ENCODE measurements around the gene ITGA1.

ITGA1 gene

GRCh38 chr5:52778781-52779180 lies 8.9 kb upstream of the ITGA1 start:
- TF ChIP-seq ZFP3 (CRISPR knock-in tag; IDR thresholded peaks at IDR 0.05) (no peak), PPARA (CRISPR knock-in tag; IDR thresholded peaks at IDR 0.05; ENCODE audit: borderline replicate concordance) (no peak), TSHZ2 (CRISPR knock-in tag; IDR thresholded peaks at IDR 0.05) (no peak)
- no peak for ATAC-seq

GRCh38 chr5:52779213-52779612 lies 8.5 kb upstream of the ITGA1 start:
- TF ChIP-seq ESRRG (CRISPR knock-in tag; IDR thresholded peaks at IDR 0.05): no peak
- no peak for TF ChIP-seq TCF4 (CRISPR knock-in tag; IDR thresholded peaks at IDR 0.05; ENCODE audit: borderline replicate concordance)
- no peak for TF ChIP-seq ZFP30 (CRISPR knock-in tag; IDR thresholded peaks at IDR 0.05)
- no peak for TF ChIP-seq CSRNP3 (CRISPR knock-in tag; IDR thresholded peaks at IDR 0.05)
- no peak for TF ChIP-seq ARNTL (CRISPR knock-in tag; IDR thresholded peaks at IDR 0.05; ENCODE audit: borderline replicate concordance, low read depth)
- no peak for TF ChIP-seq SNAI2 (CRISPR knock-in tag; IDR thresholded peaks at IDR 0.05)
- no peak for TF ChIP-seq ISL1 (CRISPR knock-in tag; IDR thresholded peaks at IDR 0.05)
- TF ChIP-seq PATZ1 (CRISPR knock-in tag; IDR thresholded peaks at IDR 0.05; ENCODE audit: borderline replicate concordance): no peak
- no peak for TF ChIP-seq TSHZ2 (CRISPR knock-in tag; IDR thresholded peaks at IDR 0.05)
- TF ChIP-seq CSDC2 (CRISPR knock-in tag; IDR thresholded peaks at IDR 0.05): no peak
- TF ChIP-seq CREB5 (CRISPR knock-in tag; IDR thresholded peaks at IDR 0.05; ENCODE audit: low read depth): no peak
- no peak for TF ChIP-seq GLIS3 (CRISPR knock-in tag; IDR thresholded peaks at IDR 0.05)
- TF ChIP-seq OSR1 (CRISPR knock-in tag; IDR thresholded peaks at IDR 0.05): no peak
- TF ChIP-seq RARB (CRISPR knock-in tag; IDR thresholded peaks at IDR 0.05): no peak
- ATAC-seq: no peak

- ATAC-seq: no peak
- TF ChIP-seq PATZ1 (CRISPR knock-in tag; IDR thresholded peaks at IDR 0.05; ENCODE audit: borderline replicate concordance) (peak; percentile 63; the same call in 1 of the 2 replicates), RARB (CRISPR knock-in tag; IDR thresholded peaks at IDR 0.05) (no peak), GLIS3 (CRISPR knock-in tag; IDR thresholded peaks at IDR 0.05) (peak; percentile 91), ESRRG (CRISPR knock-in tag; IDR thresholded peaks at IDR 0.05) (peak; percentile 31; the same call in 1 of the 2 replicates), CREB5 (CRISPR knock-in tag; IDR thresholded peaks at IDR 0.05; ENCODE audit: low read depth) (peak; percentile 88), SNAI2 (CRISPR knock-in tag; IDR thresholded peaks at IDR 0.05) (peak; percentile 71; the same call in 1 of the 2 replicates), PPARA (CRISPR knock-in tag; IDR thresholded peaks at IDR 0.05; ENCODE audit: borderline replicate concordance) (no peak), OSR1 (CRISPR knock-in tag; IDR thresholded peaks at IDR 0.05) (no peak), CSRNP3 (CRISPR knock-in tag; IDR thresholded peaks at IDR 0.05) (peak; percentile 85; the same call in 1 of the 2 replicates), TCF4 (CRISPR knock-in tag; IDR thresholded peaks at IDR 0.05; ENCODE audit: borderline replicate concordance) (peak; percentile 78), POU6F1 (CRISPR knock-in tag; IDR thresholded peaks at IDR 0.05; ENCODE audit: borderline replicate concordance, low read depth) (peak; percentile 59; the same call in 1 of the 2 replicates), CSDC2 (CRISPR knock-in tag; IDR thresholded peaks at IDR 0.05) (peak; percentile 86)
Observed at GRCh38 chr5:52783226-52783959, 4.3 kb upstream of the ITGA1 start.

Measured in SK-N-SH treated with all-trans-retinoic acid at 6 μM for 48 hours (cell line).